ENCODE data around the gene IFT57.

GRCh38 chr3:108190346-108190745 is 31.9 kb downstream of the IFT57 start:
- no peak for TF ChIP-seq CTCF (IDR thresholded peaks at IDR 0.05; ENCODE audit: poor library complexity)
- TF ChIP-seq EZH2 (IDR thresholded peaks at IDR 0.05; ENCODE audit: borderline replicate concordance): no peak
- TF ChIP-seq EZH2phosphoT487 (IDR thresholded peaks at IDR 0.05; ENCODE audit: low read depth, severe bottlenecking, unreplicated experiment): no peak
